ENCODE measurements around the gene HMCN2.

- no peak for TF ChIP-seq CTCF (conservative IDR thresholded peaks at IDR 0.05)
- TF ChIP-seq ZFX (IDR thresholded peaks at IDR 0.05) = no peak
These were observed 125.4 kb downstream of the HMCN2 start for GRCh38 chr9:130390986-130391385.
